Thyroid gland (tissue), 4 donors: ENCODE results near the gene MDK.

Experiments
- POLR2A ChIP-seq, 2 donors: fragments of 450-650 bp; IDR thresholded peaks; one replicate each; pipeline ENCODE4 v1.6.1; 2017; ENCODE audit warnings: antibody characterized with exemption in 2 of 2, mild to moderate bottlenecking in 2 of 2, moderate library complexity in 1 of 2
- TF ChIP-seq, protein P1 (sequence below), 6 experiments: fragments of 200-600 bp in 3 of 6; fragments of 450-650 bp in 3 of 6; sonication (generic) in 3 of 6; IDR thresholded peaks; one replicate each; pipeline ENCODE4 v1.5.1; 2016 to 2019; ENCODE audit warnings: antibody characterized with exemption in 6 of 6, mild to moderate bottlenecking in 2 of 6, inconsistent platforms in 1 of 6, moderate library complexity in 1 of 6

DNA sequence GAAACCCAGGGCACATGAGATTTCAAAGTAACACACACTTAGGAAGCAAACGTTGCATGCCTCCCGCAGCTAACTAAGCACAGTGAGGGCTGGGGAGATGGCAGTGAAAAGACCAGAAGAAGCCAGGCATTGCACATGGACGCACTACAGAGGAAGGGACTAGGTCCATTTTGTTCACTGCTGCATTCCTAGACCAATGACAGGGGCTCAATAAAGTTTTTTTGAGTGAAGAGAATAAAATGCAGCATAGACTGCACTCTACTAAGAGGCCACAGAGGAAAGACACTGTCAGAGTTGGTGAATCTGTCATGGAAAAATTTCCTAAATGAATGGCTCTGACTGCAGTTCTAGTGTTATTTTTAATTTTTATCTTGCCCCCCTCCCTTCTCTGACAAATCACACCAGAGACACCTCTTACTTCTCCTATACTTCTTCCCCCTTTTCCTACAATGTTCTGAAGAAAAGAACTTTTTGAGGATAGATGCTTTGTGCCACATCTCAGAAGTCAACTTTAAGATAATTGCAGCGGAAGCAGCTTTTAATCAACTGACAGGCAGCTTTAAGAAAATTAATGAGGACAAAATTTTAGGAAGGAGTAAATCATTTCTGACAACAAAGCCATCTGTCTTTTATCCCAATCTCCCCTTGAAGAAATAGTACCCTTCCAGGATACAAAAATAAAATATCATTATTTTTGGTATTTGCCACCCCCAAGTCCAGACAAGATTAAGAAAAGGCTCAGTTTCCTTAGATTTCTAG, 44.9 kb downstream of the MDK start:
- TF ChIP-seq, protein P1, sequence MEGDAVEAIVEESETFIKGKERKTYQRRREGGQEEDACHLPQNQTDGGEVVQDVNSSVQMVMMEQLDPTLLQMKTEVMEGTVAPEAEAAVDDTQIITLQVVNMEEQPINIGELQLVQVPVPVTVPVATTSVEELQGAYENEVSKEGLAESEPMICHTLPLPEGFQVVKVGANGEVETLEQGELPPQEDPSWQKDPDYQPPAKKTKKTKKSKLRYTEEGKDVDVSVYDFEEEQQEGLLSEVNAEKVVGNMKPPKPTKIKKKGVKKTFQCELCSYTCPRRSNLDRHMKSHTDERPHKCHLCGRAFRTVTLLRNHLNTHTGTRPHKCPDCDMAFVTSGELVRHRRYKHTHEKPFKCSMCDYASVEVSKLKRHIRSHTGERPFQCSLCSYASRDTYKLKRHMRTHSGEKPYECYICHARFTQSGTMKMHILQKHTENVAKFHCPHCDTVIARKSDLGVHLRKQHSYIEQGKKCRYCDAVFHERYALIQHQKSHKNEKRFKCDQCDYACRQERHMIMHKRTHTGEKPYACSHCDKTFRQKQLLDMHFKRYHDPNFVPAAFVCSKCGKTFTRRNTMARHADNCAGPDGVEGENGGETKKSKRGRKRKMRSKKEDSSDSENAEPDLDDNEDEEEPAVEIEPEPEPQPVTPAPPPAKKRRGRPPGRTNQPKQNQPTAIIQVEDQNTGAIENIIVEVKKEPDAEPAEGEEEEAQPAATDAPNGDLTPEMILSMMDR (IDR thresholded peaks at IDR 0.05) = no peak
- no peak for TF ChIP-seq POLR2A (IDR thresholded peaks at IDR 0.05)
